IMR-90 (cell line): ENCODE measurements around the gene FAM234B. TPM values are rescaled to one million over a fixed set of nuclear protein-coding genes. Genes with fewer than 3 reads are reported as not detected.

Experiments used
- ATAC-seq: fragments of 200-7000 bp; cut with Tn5 transposase; 2 replicates; pipeline ENCODE4 v1.9.1; 2020; ENCODE audit warnings: low read depth, mild to moderate bottlenecking, moderate library complexity
- BruUV-seq: library from RNA; stranded (reverse); fragments of 400-500 nt; replicated peaks from 2 replicates; lab custom pipeline; 2021; lab: Mats Ljungman, UMichigan
- CTCF ChIA-PET: fragments of 300-600 bp; formaldehyde crosslinking; extraction: SDS; loops from one replicate; lab custom pipeline; 2021; ENCODE audit warnings: antibody characterized with exemption; lab: Yijun Ruan, JAX
- POLR2A ChIA-PET: fragments of 300-600 bp; sonication (Branson Sonifier 250); formaldehyde crosslinking; loops from one replicate; lab custom pipeline; 2022; ENCODE audit warnings: antibody characterized with exemption; ENCODE audit not compliant: unreplicated experiment; lab: Charles Lee
- DNase-seq: peaks from one replicate; pipeline ENCODE4 v3.0.0; 2013
- H2AFZ ChIP-seq: replicated peaks from 2 replicates; pipeline ENCODE3; 2013; ENCODE audit warnings: low read length, mild to moderate bottlenecking; ENCODE audit not compliant: poor library complexity
- H2AK5ac ChIP-seq: 2 replicates; pipeline ENCODE4 v1.6.1; 2013; ENCODE audit warnings: low read depth, low read length, inconsistent platforms
- H2AK9ac ChIP-seq: replicated peaks from 2 replicates; pipeline ENCODE3; 2013; ENCODE audit warnings: mild to moderate bottlenecking, low read depth, low read length, moderate library complexity; ENCODE audit not compliant: poor library complexity
- H2BK120ac ChIP-seq: 2 replicates; pipeline ENCODE4 v1.6.1; 2013; ENCODE audit warnings: low read depth, low read length, inconsistent platforms
- H2BK15ac ChIP-seq: 3 replicates; pipeline ENCODE4 v1.6.1; 2013; ENCODE audit warnings: low read depth, low read length, inconsistent platforms
- H2BK20ac ChIP-seq: 2 replicates; pipeline ENCODE4 v1.6.1; 2013; ENCODE audit warnings: low read depth, mild to moderate bottlenecking, inconsistent platforms, low read length, moderate library complexity
- H2BK5ac ChIP-seq: 2 replicates; pipeline ENCODE4 v1.6.1; 2013; ENCODE audit warnings: mild to moderate bottlenecking, low read depth, low read length, inconsistent platforms; ENCODE audit not compliant: poor library complexity, severe bottlenecking
- H3K14ac ChIP-seq: replicated peaks from 2 replicates; pipeline ENCODE4 v1.6.1; 2013; ENCODE audit warnings: low read depth, low read length, inconsistent platforms
- H3K18ac ChIP-seq: 2 replicates; pipeline ENCODE4 v1.6.1; 2013; ENCODE audit warnings: low read depth, low read length, control low read depth
- H3K23ac ChIP-seq: 2 replicates; pipeline ENCODE4 v1.6.1; 2013; ENCODE audit warnings: low read depth, low read length, inconsistent platforms
- H3K27ac ChIP-seq: 2 replicates; pipeline ENCODE4 v1.5.1; 2013; ENCODE audit warnings: mild to moderate bottlenecking, control low read depth, low read length; ENCODE audit not compliant: insufficient read depth
- H3K27me3 ChIP-seq: 2 replicates; pipeline ENCODE4 v1.6.1; 2013; ENCODE audit warnings: low read length; ENCODE audit not compliant: control insufficient read depth, insufficient read depth
- H3K36me3 ChIP-seq: 2 replicates; pipeline ENCODE4 v1.6.1; 2013; ENCODE audit warnings: low read length, mixed read lengths; ENCODE audit not compliant: control insufficient read depth, insufficient read depth
- H3K4ac ChIP-seq: 2 replicates; pipeline ENCODE4 v1.6.1; 2013; ENCODE audit warnings: low read depth, low read length, inconsistent platforms
- H3K4me1 ChIP-seq: 2 replicates; pipeline ENCODE4 v1.6.1; 2013; ENCODE audit warnings: low read length, mixed read lengths; ENCODE audit not compliant: control insufficient read depth, insufficient read depth
- H3K4me2 ChIP-seq: 2 replicates; pipeline ENCODE4 v1.6.1; 2013; ENCODE audit warnings: low read depth, mild to moderate bottlenecking, control low read depth, low read length, moderate library complexity
- H3K4me3 ChIP-seq: 2 replicates; pipeline ENCODE4 v1.5.1; 2013; ENCODE audit warnings: low read depth, mild to moderate bottlenecking, control low read depth, low read length, moderate library complexity; ENCODE audit not compliant: insufficient read depth
- H3K56ac ChIP-seq: 2 replicates; pipeline ENCODE4 v1.6.1; 2013; ENCODE audit warnings: low read length, inconsistent platforms; ENCODE audit not compliant: insufficient read depth; ENCODE audit errors: extremely low read depth
- H3K79me1 ChIP-seq, 2 experiments: 2 replicates each; pipeline ENCODE4 v1.6.1; 2013; ENCODE audit warnings: low read length in 2 of 2, inconsistent platforms in 1 of 2, low read depth in 1 of 2
- H3K9ac ChIP-seq: 2 replicates; pipeline ENCODE4 v1.6.1; 2013; ENCODE audit warnings: low read depth, low read length, control low read depth
- H3K9me1 ChIP-seq: 2 replicates; pipeline ENCODE4 v1.6.1; 2013; ENCODE audit warnings: low read length, inconsistent platforms; ENCODE audit not compliant: insufficient read depth
- H3K9me3 ChIP-seq: 2 replicates; pipeline ENCODE4 v1.6.1; 2013; ENCODE audit warnings: low read length; ENCODE audit not compliant: control insufficient read depth, insufficient read depth
- H4K20me1 ChIP-seq: 2 replicates; pipeline ENCODE4 v1.6.1; 2013; ENCODE audit warnings: low read length, inconsistent platforms; ENCODE audit not compliant: insufficient read depth
- H4K5ac ChIP-seq: 2 replicates; pipeline ENCODE4 v1.6.1; 2013; ENCODE audit warnings: mild to moderate bottlenecking, low read depth, low read length, control low read depth
- H4K8ac ChIP-seq, 2 experiments: 2 replicates each; pipeline ENCODE4 v1.6.1; 2013; ENCODE audit warnings: low read depth in 2 of 2, low read length in 2 of 2, control low read depth in 1 of 2, inconsistent platforms in 1 of 2
- H4K91ac ChIP-seq: 2 replicates; pipeline ENCODE4 v1.6.1; 2013; ENCODE audit warnings: low read depth, low read length, inconsistent platforms; ENCODE audit not compliant: insufficient read depth
- BHLHE40 ChIP-seq: fragments of 150-350 bp; IDR thresholded peaks from 2 replicates; pipeline ENCODE4 v1.6.1; 2016; ENCODE audit warnings: mild to moderate bottlenecking, low read depth, low read length
- CEBPB ChIP-seq: IDR thresholded peaks from 2 replicates; pipeline ENCODE4 v1.6.1; 2012; ENCODE audit warnings: low read depth, low read length, improper control_type of control experiment
- CHD1 ChIP-seq: IDR thresholded peaks from 2 replicates; pipeline ENCODE4 v1.6.1; 2012; ENCODE audit warnings: low read depth, low read length, improper control_type of control experiment
- ELK1 ChIP-seq: fragments of 150-350 bp; IDR thresholded peaks from 2 replicates; pipeline ENCODE4 v1.6.1; 2016; ENCODE audit warnings: low read depth, mild to moderate bottlenecking, low read length, moderate library complexity, borderline replicate concordance
- FOS ChIP-seq: fragments of 150-350 bp; IDR thresholded peaks from 2 replicates; pipeline ENCODE4 v1.6.1; 2016; ENCODE audit warnings: low read depth, low read length
- MAFK ChIP-seq: IDR thresholded peaks from 2 replicates; pipeline ENCODE4 v1.6.1; 2012; ENCODE audit warnings: low read depth, low read length, improper control_type of control experiment
- MAZ ChIP-seq: IDR thresholded peaks from 2 replicates; pipeline ENCODE4 v1.6.1; 2012; ENCODE audit warnings: low read depth, mild to moderate bottlenecking, low read length, improper control_type of control experiment, moderate library complexity, borderline replicate concordance
- MXI1 ChIP-seq: IDR thresholded peaks from 2 replicates; pipeline ENCODE4 v1.6.1; 2012; ENCODE audit warnings: low read depth, mild to moderate bottlenecking, low read length, moderate library complexity, borderline replicate concordance
- NFE2L2 ChIP-seq: fragments of 150-350 bp; IDR thresholded peaks from 2 replicates; pipeline ENCODE4 v1.6.1; 2016; ENCODE audit warnings: low read depth, mild to moderate bottlenecking, low read length
- POLR2A ChIP-seq: IDR thresholded peaks from 2 replicates; pipeline ENCODE4 v1.6.1; 2012; ENCODE audit warnings: mild to moderate bottlenecking, low read depth, low read length
- RAD21 ChIP-seq: IDR thresholded peaks from 2 replicates; pipeline ENCODE4 v1.6.1; 2012; ENCODE audit warnings: low read length, improper control_type of control experiment
- RCOR1 ChIP-seq: IDR thresholded peaks from 2 replicates; pipeline ENCODE4 v1.6.1; 2012; ENCODE audit warnings: mild to moderate bottlenecking, low read length, improper control_type of control experiment; ENCODE audit not compliant: insufficient replicate concordance
- RFX5 ChIP-seq: IDR thresholded peaks from 2 replicates; pipeline ENCODE4 v1.8.0; 2012; ENCODE audit warnings: low read depth, mild to moderate bottlenecking, low read length, moderate library complexity
- SMC3 ChIP-seq: fragments of 150-350 bp; IDR thresholded peaks from 2 replicates; pipeline ENCODE4 v1.6.1; 2016; ENCODE audit warnings: low read depth, mild to moderate bottlenecking, antibody characterized with exemption, low read length, moderate library complexity
- WGBS, 2 experiments: methylation state at CpG; one replicate each; pipeline versions ENCODE4 v1.1.5 to v1.1.7; 2013; ENCODE audit warnings: missing lambda C conversion rate in 2 of 2; ENCODE audit not compliant: insufficient read length in 1 of 2; ENCODE audit errors: extremely low coverage in 2 of 2; 5-methylcytosine and 5-hydroxymethylcytosine counted together
- dilution Hi-C: fragments of 300-500 bp; cut with HindIII; formaldehyde crosslinking; loops from one replicate; pipeline ENCODE4 v1.14.3; 2018; ENCODE audit warnings: low sequenced_read_pairs; ENCODE audit not compliant: unreplicated experiment
- in situ Hi-C: fragments of 300-500 bp; cut with MboI; formaldehyde crosslinking; loops from 3 replicates; pipeline ENCODE4 v1.14.3; 2019; ENCODE audit warnings: low sequenced_read_pairs, inconsistent platforms, mixed read lengths
- intact Hi-C: fragments of 100-400 bp; cut with micrococcal nuclease; formaldehyde crosslinking; loops from 2 replicates; pipeline ENCODE4 v1.10.0; 2022
- polyA plus RNA-seq, 3 experiments: library from polyadenylated mRNA; depleted of rRNA; stranded (reverse); fragments of >200 nt; gene quantifications; 2 replicates each; pipeline ENCODE4 v1.2.3, GENCODE V29; 2012; ENCODE audit warnings: low replicate concordance in 1 of 3
- total RNA-seq: library from RNA; depleted of rRNA; stranded (reverse); fragments of >200 nt; gene quantifications from 2 replicates; pipeline ENCODE4 v1.2.3, GENCODE V29; 2012
- TF ChIP-seq, protein P1 (sequence below): conservative IDR thresholded peaks from 2 replicates; pipeline ENCODE4 v1.5.1; 2012; ENCODE audit warnings: mild to moderate bottlenecking, low read depth, low read length, improper control_type of control experiment
- TF ChIP-seq, protein P2 (sequence below): fragments of 150-350 bp; IDR thresholded peaks from 2 replicates; pipeline ENCODE4 v1.6.1; 2017; ENCODE audit warnings: mild to moderate bottlenecking, antibody characterized with exemption, low read length, low read depth

The FAM234B gene
- total and polyA plus RNA-seq, 2 of the 4 experiments (the other 2 are of a cell fraction): 3.6 to 8.6 TPM

DNA sequence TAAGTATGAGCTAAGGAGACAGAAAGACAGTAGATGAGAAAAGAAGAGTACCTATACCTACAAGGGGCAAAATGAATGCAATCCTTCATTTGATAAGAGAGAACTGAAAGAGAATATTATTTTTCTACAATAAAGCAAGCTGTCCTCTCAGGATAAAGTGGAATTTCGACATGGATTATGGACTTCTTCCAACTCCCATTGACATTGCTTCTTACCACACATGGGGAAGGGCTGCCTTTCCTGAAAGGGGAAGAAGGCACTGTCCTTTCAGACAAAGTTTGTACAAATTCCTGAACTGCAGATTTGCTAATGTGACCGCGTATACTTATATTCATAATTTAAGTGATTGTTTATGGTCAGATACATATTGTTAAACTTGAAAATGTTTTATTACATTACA is 39.8 kb upstream of the FAM234B start:
- H3K79me1 ChIP-seq: peaks cover 13 to 33% of the 10 kb centered on the region in 2 experiments
- H4K20me1 ChIP-seq: peaks cover 3% of the 10 kb centered on the region; the same call in 1 of the 2 replicates
- no peak overlapping the region for H2BK5ac ChIP-seq
- H3K9ac ChIP-seq: no peak overlapping the region
- no peak overlapping the region for H3K56ac ChIP-seq
- dilution Hi-C loops: no loop called here
- H2BK20ac ChIP-seq: no peak overlapping the region
- H4K5ac ChIP-seq: no peak overlapping the region
- ATAC-seq: no peak
- H3K36me3 ChIP-seq: no peaks in the 10 kb centered on the region
- H3K23ac ChIP-seq: no peak overlapping the region
- no peak overlapping the region for H2BK15ac ChIP-seq
- peaks cover 23% of the 10 kb centered on the region for H3K9me1 ChIP-seq
- H2AFZ ChIP-seq: no peak overlapping the region
- H2AK9ac ChIP-seq: no peak overlapping the region
- BruUV-seq: no TSS peak
- H3K4me3 ChIP-seq: no peak overlapping the region
- H3K4me2 ChIP-seq: no peak overlapping the region
- WGBS, 2 experiments: no CpG with 5 or more reads among the region's 3 CpGs
- peak; percentile 36 for DNase-seq
- H3K4me1 ChIP-seq: peaks cover 18% of the 10 kb centered on the region
- H4K91ac ChIP-seq: no peak overlapping the region
- in situ Hi-C loops: loop anchor here (10.0 kb wide), 1 partner anchor 220 kb away; no protein-coding TSS in a partner anchor
- no peaks in the 10 kb centered on the region for H3K27me3 ChIP-seq
- no peak overlapping the region for H2BK120ac ChIP-seq
- ChIA-PET CTCF (interaction anchor here (0.8 kb wide), 1 partner anchor 251 kb away, joined by 3 read pairs; no protein-coding TSS in a partner anchor), POLR2A (no interaction called here)
- intact Hi-C loops: loop anchor here (5.0 kb wide), 1 partner anchor 208 kb away; no protein-coding TSS in a partner anchor
- no peak overlapping the region for H3K14ac ChIP-seq
- H3K4ac ChIP-seq: no peak overlapping the region
- no peaks in the 10 kb centered on the region for H3K9me3 ChIP-seq
- H3K27ac ChIP-seq: no peak overlapping the region
- no peak overlapping the region; the same call in 1 of the 2 replicates for H2AK5ac ChIP-seq
- H3K18ac ChIP-seq: no peak overlapping the region
- TF ChIP-seq BHLHE40: no peak
- no peak for TF ChIP-seq RCOR1
- TF ChIP-seq, protein P1, sequence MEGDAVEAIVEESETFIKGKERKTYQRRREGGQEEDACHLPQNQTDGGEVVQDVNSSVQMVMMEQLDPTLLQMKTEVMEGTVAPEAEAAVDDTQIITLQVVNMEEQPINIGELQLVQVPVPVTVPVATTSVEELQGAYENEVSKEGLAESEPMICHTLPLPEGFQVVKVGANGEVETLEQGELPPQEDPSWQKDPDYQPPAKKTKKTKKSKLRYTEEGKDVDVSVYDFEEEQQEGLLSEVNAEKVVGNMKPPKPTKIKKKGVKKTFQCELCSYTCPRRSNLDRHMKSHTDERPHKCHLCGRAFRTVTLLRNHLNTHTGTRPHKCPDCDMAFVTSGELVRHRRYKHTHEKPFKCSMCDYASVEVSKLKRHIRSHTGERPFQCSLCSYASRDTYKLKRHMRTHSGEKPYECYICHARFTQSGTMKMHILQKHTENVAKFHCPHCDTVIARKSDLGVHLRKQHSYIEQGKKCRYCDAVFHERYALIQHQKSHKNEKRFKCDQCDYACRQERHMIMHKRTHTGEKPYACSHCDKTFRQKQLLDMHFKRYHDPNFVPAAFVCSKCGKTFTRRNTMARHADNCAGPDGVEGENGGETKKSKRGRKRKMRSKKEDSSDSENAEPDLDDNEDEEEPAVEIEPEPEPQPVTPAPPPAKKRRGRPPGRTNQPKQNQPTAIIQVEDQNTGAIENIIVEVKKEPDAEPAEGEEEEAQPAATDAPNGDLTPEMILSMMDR: no peak
- TF ChIP-seq CEBPB: no peak
- TF ChIP-seq RFX5: no peak
- no peak for TF ChIP-seq MXI1
- no peak for TF ChIP-seq MAFK
- no peak for TF ChIP-seq CHD1
- TF ChIP-seq ELK1: no peak
- no peak for TF ChIP-seq MAZ
- no peak for TF ChIP-seq RAD21
- TF ChIP-seq, protein P2, sequence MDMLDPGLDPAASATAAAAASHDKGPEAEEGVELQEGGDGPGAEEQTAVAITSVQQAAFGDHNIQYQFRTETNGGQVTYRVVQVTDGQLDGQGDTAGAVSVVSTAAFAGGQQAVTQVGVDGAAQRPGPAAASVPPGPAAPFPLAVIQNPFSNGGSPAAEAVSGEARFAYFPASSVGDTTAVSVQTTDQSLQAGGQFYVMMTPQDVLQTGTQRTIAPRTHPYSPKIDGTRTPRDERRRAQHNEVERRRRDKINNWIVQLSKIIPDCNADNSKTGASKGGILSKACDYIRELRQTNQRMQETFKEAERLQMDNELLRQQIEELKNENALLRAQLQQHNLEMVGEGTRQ: no peak
- no peak for TF ChIP-seq NFE2L2
- no peak for TF ChIP-seq FOS
- TF ChIP-seq POLR2A: no peak
- no peak for TF ChIP-seq SMC3
- no peak overlapping the region for H4K8ac ChIP-seq
